GM18873 (cell line): Measurements from ENCODE around the gene NRL.

Experiments
- ATAC-seq: cut with Tn5 transposase; IDR thresholded peaks from one replicate; pipeline ENCODE4 v1.9.1; 2021; ENCODE audit warnings: mild to moderate bottlenecking, moderate library complexity, moderate number of reproducible peaks; ENCODE audit not compliant: unreplicated experiment, low FRiP score

NRL gene

GRCh38 chr14:24114532-24115421 lies at the start of gene NRL, which contains the start of gene DCAF11:
Gene NRL (minus strand): TSS chr14:24114949. CDS start chr14:24082848, 32,101 bp downstream.
Gene DCAF11 (plus strand): TSS chr14:24114777. CDS start chr14:24115595, 818 bp downstream.
- peak; percentile 85 for ATAC-seq

GRCh38 chr14:24162093-24162492 lies 47.3 kb upstream of the NRL start:
- ATAC-seq, result no peak

DNA sequence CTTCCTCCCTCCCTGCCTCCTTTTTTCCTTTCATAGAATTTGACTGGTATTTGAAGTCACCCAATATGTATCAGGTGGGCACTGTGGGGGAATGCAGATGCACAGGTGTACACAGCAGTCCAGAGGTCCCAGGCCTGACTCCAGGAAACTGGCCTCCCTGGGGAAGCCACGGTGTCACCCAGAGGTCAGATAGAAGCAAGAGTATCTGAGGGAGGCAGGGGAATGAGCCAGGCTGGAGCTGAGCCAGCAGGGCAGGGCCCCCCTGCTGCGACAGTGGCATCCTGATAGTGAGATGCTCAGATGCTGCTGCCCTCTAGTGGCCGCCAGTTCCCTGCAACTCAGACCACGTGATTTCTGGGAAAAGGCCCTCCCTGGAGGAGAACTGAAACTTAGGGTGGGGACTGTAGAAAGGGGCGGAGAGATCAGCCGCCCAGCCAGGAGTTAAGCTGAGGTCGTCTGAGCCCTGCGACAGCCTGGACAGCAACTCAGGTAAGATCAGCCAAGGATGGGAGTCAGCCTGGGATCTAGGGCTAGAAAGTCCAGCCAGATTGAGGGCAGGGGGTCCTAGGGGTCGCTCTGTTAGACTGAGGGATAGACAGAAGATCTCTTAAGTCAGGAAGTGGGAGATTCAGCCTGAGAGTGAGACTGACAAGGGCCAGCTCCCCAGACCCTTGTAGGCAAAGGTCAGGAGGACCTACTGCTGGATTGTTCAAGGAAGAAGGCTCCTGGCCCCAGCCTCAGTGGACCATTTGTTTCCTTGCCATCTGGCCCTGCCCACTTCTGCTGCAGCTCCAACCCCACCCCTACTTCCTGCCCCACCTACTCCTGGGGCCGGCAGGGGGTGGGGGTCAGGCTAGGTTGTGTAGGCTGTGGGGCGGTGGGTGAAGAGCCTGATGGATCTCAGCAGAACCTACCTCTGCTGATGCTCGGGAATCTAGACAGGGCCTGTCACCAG lies 46.4 kb upstream of the NRL start, which contains the start of gene IRF9:
TSS of gene IRF9 (plus strand) at position 416 of the 955 bp plus-strand sequence. CDS start 880 bp downstream, outside the sequence.
- peak; percentile 66 for ATAC-seq

- ATAC-seq, result peak; percentile 3
These were observed 45.7 kb upstream of the NRL start for GRCh38 chr14:24160499-24160849.

GRCh38 chr14:24159777-24160498 lies 45.2 kb upstream of the NRL start:
- no peak for ATAC-seq

GRCh38 chr14:24157331-24157730 lies 42.6 kb upstream of the NRL start:
- ATAC-seq, result no peak

GRCh38 chr14:24156840-24157239 lies 42.1 kb upstream of the NRL start:
- ATAC-seq, result no peak

DNA sequence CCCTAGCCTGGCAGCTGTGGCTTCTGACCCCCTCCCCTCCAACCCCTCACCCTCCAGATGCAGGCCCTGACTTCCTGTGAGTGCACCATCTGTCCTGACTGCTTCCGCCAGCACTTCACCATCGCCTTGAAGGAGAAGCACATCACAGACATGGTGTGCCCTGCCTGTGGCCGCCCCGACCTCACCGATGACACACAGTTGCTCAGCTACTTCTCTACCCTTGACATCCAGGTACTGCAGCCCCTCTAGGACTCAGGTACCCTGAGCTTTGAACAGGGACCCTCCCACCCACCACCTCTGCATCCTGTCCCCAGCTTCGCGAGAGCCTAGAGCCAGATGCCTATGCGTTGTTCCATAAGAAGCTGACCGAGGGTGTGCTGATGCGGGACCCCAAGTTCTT lies 40.4 kb upstream of the NRL start:
- no peak for ATAC-seq

DNA sequence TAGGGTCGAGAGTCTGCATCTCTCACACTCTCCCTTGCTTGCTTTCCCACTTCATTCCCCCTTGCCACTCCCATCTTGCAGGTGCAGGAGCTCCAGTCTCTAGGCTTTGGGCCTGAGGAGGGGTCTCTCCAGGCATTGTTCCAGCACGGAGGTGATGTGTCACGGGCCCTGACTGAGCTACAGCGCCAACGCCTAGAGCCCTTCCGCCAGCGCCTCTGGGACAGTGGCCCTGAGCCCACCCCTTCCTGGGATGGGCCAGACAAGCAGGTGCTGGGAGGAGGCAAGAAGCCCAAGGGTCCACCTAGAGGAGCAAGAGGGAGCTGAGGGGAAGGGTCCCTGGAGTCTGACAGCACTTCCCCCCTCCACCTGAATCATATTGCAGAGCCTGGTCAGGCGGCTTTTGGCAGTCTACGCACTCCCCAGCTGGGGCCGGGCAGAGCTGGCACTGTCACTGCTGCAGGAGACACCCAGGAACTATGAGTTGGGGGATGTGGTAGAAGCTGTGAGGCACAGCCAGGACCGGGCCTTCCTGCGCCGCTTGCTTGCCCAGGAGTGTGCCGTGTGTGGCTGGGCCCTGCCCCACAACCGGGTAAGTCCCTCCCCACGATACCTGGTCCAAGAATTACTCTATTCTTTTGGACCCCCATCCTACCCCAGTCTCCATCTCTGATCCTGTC lies 36.8 kb upstream of the NRL start:
- no peak for ATAC-seq

GRCh38 chr14:24150993-24151392 lies 36.2 kb upstream of the NRL start:
- ATAC-seq, result no peak

- ATAC-seq, result no peak
These were observed 35.8 kb upstream of the NRL start for GRCh38 chr14:24150567-24150966.

DNA sequence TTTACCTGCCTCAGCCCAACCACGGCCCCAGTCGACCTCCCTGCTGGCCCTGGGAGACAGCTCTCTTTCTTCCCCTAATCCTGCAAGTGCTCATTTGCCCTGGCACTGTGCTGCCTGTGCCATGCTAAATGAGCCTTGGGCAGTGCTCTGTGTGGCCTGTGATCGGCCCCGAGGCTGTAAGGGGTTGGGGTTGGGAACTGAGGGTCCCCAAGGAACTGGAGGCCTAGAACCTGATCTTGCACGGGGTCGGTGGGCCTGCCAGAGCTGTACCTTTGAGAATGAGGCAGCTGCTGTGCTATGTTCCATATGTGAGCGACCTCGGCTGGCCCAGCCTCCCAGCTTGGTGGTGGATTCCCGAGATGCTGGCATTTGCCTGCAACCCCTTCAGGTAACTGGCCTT lies 35.3 kb upstream of the NRL start:
- ATAC-seq, result no peak

- ATAC-seq, result no peak
These were observed 34.7 kb upstream of the NRL start for GRCh38 chr14:24149302-24149969.

DNA sequence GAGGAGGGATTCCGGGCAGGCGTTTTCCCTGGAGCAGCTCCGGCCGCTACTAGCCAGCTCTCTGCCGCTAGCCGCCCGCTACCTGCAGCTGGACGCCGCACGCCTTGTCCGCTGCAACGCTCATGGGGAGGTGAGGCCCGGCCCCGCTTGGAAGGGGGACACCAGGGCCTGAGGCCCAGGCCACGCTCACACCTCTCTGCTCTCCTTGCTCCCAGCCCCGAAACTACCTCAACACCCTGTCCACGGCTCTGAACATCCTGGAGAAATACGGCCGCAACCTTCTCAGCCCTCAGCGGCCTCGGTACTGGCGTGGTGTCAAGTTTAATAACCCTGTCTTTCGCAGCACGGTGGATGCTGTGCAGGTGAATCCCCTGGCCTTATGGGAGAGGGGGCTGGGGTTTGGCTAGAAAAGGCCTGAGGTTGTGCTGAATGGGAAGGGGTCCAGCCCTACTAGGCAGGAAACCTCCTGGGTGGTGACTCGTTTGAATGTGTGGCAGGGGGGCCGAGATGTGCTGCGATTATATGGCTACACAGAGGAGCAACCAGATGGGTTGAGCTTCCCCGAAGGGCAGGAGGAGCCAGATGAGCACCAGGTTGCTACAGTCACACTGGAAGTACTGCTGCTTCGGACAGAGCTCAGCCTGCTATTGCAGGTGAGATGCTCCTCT lies 33.1 kb upstream of the NRL start:
- ATAC-seq, result no peak

GRCh38 chr14:24146978-24147760 lies 32.4 kb upstream of the NRL start, which contains the start of gene RNF31:
Gene RNF31 (plus strand): TSS chr14:24147498. CDS start chr14:24147699, 201 bp downstream.
- peak; percentile 83 for ATAC-seq

GRCh38 chr14:24146453-24146977 lies 31.8 kb upstream of the NRL start, which contains the start of gene PSME2:
Gene PSME2 (minus strand): TSS chr14:24146610. CDS start chr14:24146581, 29 bp downstream.
- peak; percentile 50 for ATAC-seq

- ATAC-seq, result no peak
These were observed 31.1 kb upstream of the NRL start for GRCh38 chr14:24145690-24146452.
